H1 (cell line): ENCODE measurements around the gene SLC36A2. TPM values are rescaled to one million over a fixed set of nuclear protein-coding genes. Genes with fewer than 3 reads are reported as not detected.
A peak's percentile ranks its signal among the peaks of the same experiment; 100 is the strongest.

ENCODE experiments used
- CTCF ChIA-PET: fragments of 300-600 bp; sonication (Branson Sonifier 250); formaldehyde crosslinking; loops from one replicate; lab custom pipeline; 2021; ENCODE audit not compliant: partially characterized antibody; lab: Charles Lee
- POLR2A ChIA-PET: fragments of 300-600 bp; sonication (Branson Sonifier 250); formaldehyde crosslinking; loops from one replicate; lab custom pipeline; 2021; ENCODE audit warnings: inconsistent platforms; ENCODE audit not compliant: partially characterized antibody; lab: Charles Lee
- DNase-seq, 2 experiments: peaks; one replicate each; pipeline versions ENCODE4 v3.0.0 to v3.0.0-alpha.2; 2010 to 2022; ENCODE audit warnings: low spot score in 2 of 2, low read depth in 1 of 2, mixed read lengths in 1 of 2
- FAIRE-seq: peaks from 2 replicates; lab custom pipeline; 2011; peaks lifted over from hg19 to GRCh38; lab: Jason Lieb, UNC
- H2AFZ ChIP-seq: 2 replicates; pipeline ENCODE4 v1.8.1; 2012; ENCODE audit warnings: low read length, inconsistent platforms
- H2AK5ac ChIP-seq: 2 replicates; pipeline ENCODE4 v1.6.1; 2013; ENCODE audit warnings: low read depth, low read length
- H2BK120ac ChIP-seq: replicated peaks from 2 replicates; pipeline ENCODE3; 2013; ENCODE audit warnings: low read depth, low read length, inconsistent platforms
- H2BK12ac ChIP-seq: 2 replicates; pipeline ENCODE4 v1.6.1; 2013; ENCODE audit warnings: low read depth, low read length
- H2BK15ac ChIP-seq: 2 replicates; pipeline ENCODE4 v1.6.1; 2013; ENCODE audit warnings: low read length
- H2BK20ac ChIP-seq: 2 replicates; pipeline ENCODE4 v1.6.1; 2013; ENCODE audit warnings: low read length
- H2BK5ac ChIP-seq: 2 replicates; pipeline ENCODE4 v1.6.1; 2013; ENCODE audit warnings: low read depth, low read length
- H3K14ac ChIP-seq: 2 replicates; pipeline ENCODE4 v1.6.1; 2013; ENCODE audit warnings: inconsistent platforms; ENCODE audit not compliant: insufficient read length
- H3K18ac ChIP-seq: 2 replicates; pipeline ENCODE4 v1.6.1; 2013; ENCODE audit warnings: low read length; ENCODE audit errors: extremely low read depth
- H3K23ac ChIP-seq: 2 replicates; pipeline ENCODE4 v1.6.1; 2013; ENCODE audit warnings: inconsistent platforms; ENCODE audit not compliant: insufficient read length
- H3K23me2 ChIP-seq: 2 replicates; pipeline ENCODE4 v1.6.1; 2013; ENCODE audit warnings: low read depth, low read length
- H3K27ac ChIP-seq: 2 replicates; pipeline ENCODE4 v1.6.1; 2011; ENCODE audit warnings: low read depth, low read length, inconsistent platforms
- H3K27me3 ChIP-seq, 4 experiments: replicated peaks in 1 of 4; 1 replicate in 1 of 4; 2 replicates in 3 of 4; pipeline versions ENCODE4 v1.6.1 to v1.8.1; 2011 to 2013; ENCODE audit warnings: low read length in 3 of 4, mild to moderate bottlenecking in 3 of 4, inconsistent platforms in 2 of 4, mixed read lengths in 2 of 4, moderate library complexity in 1 of 4; ENCODE audit not compliant: control insufficient read depth in 3 of 4, insufficient read depth in 3 of 4; ENCODE audit errors: extremely low read depth in 1 of 4
- H3K36me3 ChIP-seq, 4 experiments: 2 replicates each; pipeline versions ENCODE4 v1.6.1 to v1.8.1; 2011 to 2013; ENCODE audit warnings: mild to moderate bottlenecking in 4 of 4, low read length in 3 of 4, moderate library complexity in 2 of 4, control low read depth in 1 of 4, inconsistent platforms in 1 of 4; ENCODE audit not compliant: insufficient read depth in 4 of 4, control insufficient read depth in 2 of 4
- H3K4ac ChIP-seq: replicated peaks from 2 replicates; pipeline ENCODE3; 2013; ENCODE audit warnings: low read length, low read depth, mixed read lengths, inconsistent platforms; ENCODE audit not compliant: insufficient read length
- H3K4me1 ChIP-seq, 4 experiments: replicated peaks in 1 of 4; 1 replicate in 1 of 4; 2 replicates in 3 of 4; pipeline versions ENCODE4 v1.6.1 to v1.8.1; 2011 to 2013; ENCODE audit warnings: low read length in 3 of 4, inconsistent platforms in 2 of 4, mixed read lengths in 1 of 4; ENCODE audit not compliant: insufficient read depth in 4 of 4, control insufficient read depth in 3 of 4
- H3K4me2 ChIP-seq, 2 experiments: 2 replicates each; pipeline versions ENCODE4 v1.6.1 to v1.8.1; 2011 to 2013; ENCODE audit warnings: low read depth in 2 of 2, low read length in 2 of 2, control low read depth in 1 of 2, inconsistent platforms in 1 of 2, mild to moderate bottlenecking in 1 of 2; ENCODE audit not compliant: insufficient read depth in 1 of 2
- H3K4me3 ChIP-seq, 4 experiments: fragments of 200-600, 300-600 bp in 1 of 4; sonication (generic), shearing (Covaris generic), sonication (Bioruptor Twin) in 1 of 4; 2 replicates each; pipeline versions ENCODE4 v1.5.1 to v1.8.1; 2011 to 2016; ENCODE audit warnings: low read length in 4 of 4, low read depth in 3 of 4, control low read depth in 2 of 4, inconsistent platforms in 2 of 4, mild to moderate bottlenecking in 2 of 4, mixed read lengths in 1 of 4, moderate library complexity in 1 of 4; ENCODE audit not compliant: insufficient read depth in 2 of 4; ENCODE audit errors: extremely low read depth in 1 of 4
- H3K56ac ChIP-seq: replicated peaks from 2 replicates; pipeline ENCODE3; 2013; ENCODE audit warnings: low read depth, mild to moderate bottlenecking, mixed read lengths, low read length, inconsistent platforms; ENCODE audit not compliant: insufficient read length
- H3K79me1 ChIP-seq: 2 replicates; pipeline ENCODE4 v1.6.1; 2013; ENCODE audit warnings: low read depth, low read length, control low read depth
- H3K79me2 ChIP-seq, 2 experiments: 2 replicates each; pipeline versions ENCODE4 v1.6.1 to v1.8.1; 2012 to 2013; ENCODE audit warnings: low read length in 2 of 2, mild to moderate bottlenecking in 2 of 2, inconsistent platforms in 1 of 2; ENCODE audit not compliant: insufficient read depth in 2 of 2, control insufficient read depth in 1 of 2
- H3K9ac ChIP-seq, 4 experiments: replicated peaks in 1 of 4; 1 replicate in 1 of 4; 2 replicates in 3 of 4; pipeline versions ENCODE4 v1.6.1 to v1.8.1; 2011 to 2013; ENCODE audit warnings: low read depth in 3 of 4, low read length in 3 of 4, control low read depth in 2 of 4, mild to moderate bottlenecking in 2 of 4, moderate library complexity in 2 of 4, inconsistent platforms in 1 of 4; ENCODE audit errors: extremely low read depth in 1 of 4
- H3K9me3 ChIP-seq, 2 experiments: 2 replicates each; pipeline versions ENCODE4 v1.6.1 to v1.8.1; 2012 to 2013; ENCODE audit warnings: mild to moderate bottlenecking in 2 of 2, moderate library complexity in 2 of 2, control low read depth in 1 of 2, inconsistent platforms in 1 of 2, low read depth in 1 of 2, low read length in 1 of 2, mixed read lengths in 1 of 2; ENCODE audit not compliant: insufficient read depth in 2 of 2
- H4K20me1 ChIP-seq, 2 experiments: replicated peaks in 1 of 2; 2 replicates each; pipeline versions ENCODE3 to v1.8.1; 2011 to 2013; ENCODE audit warnings: inconsistent platforms in 2 of 2, low read length in 2 of 2, mild to moderate bottlenecking in 1 of 2; ENCODE audit not compliant: insufficient read depth in 2 of 2, control insufficient read depth in 1 of 2
- H4K5ac ChIP-seq: 2 replicates; pipeline ENCODE4 v1.6.1; 2013; ENCODE audit warnings: low read length, low read depth, mixed read lengths, inconsistent platforms; ENCODE audit not compliant: insufficient read length
- H4K8ac ChIP-seq: 2 replicates; pipeline ENCODE4 v1.8.0; 2013; ENCODE audit warnings: mild to moderate bottlenecking, moderate library complexity, low read length, inconsistent platforms; ENCODE audit not compliant: insufficient read depth; ENCODE audit errors: extremely low read depth
- H4K91ac ChIP-seq: replicated peaks from 2 replicates; pipeline ENCODE3; 2013; ENCODE audit warnings: low read length, mixed read lengths, inconsistent platforms; ENCODE audit not compliant: insufficient read length
- CREB1 ChIP-seq: IDR thresholded peaks from 2 replicates; pipeline ENCODE4 v1.6.1; 2012; ENCODE audit warnings: inconsistent platforms
- CTCF ChIP-seq, 3 experiments: IDR thresholded peaks; 1 replicate in 2 of 3; 2 replicates in 1 of 3; pipeline versions ENCODE4 v1.5.1 to v1.6.1; 2011; ENCODE audit warnings: low read length in 3 of 3, mild to moderate bottlenecking in 3 of 3, inconsistent platforms in 2 of 3, low read depth in 1 of 3, moderate library complexity in 1 of 3; ENCODE audit not compliant: insufficient read depth in 1 of 3; ENCODE audit errors: control extremely low read depth in 1 of 3
- JUND ChIP-seq: IDR thresholded peaks from 2 replicates; pipeline ENCODE4 v1.6.1; 2011; ENCODE audit warnings: mild to moderate bottlenecking, improper control_type of control experiment, low read length
- RAD21 ChIP-seq, 2 experiments: IDR thresholded peaks in 1 of 2; conservative IDR thresholded peaks in 1 of 2; 2 replicates each; pipeline ENCODE4 v1.6.1; 2011; ENCODE audit warnings: low read depth in 2 of 2, low read length in 2 of 2, improper control_type of control experiment in 1 of 2, inconsistent platforms in 1 of 2, mild to moderate bottlenecking in 1 of 2, moderate library complexity in 1 of 2
- TEAD4 ChIP-seq: IDR thresholded peaks from 2 replicates; pipeline ENCODE4 v1.6.1; 2012; ENCODE audit warnings: low read depth, low read length, inconsistent platforms, mixed read lengths
- WGBS, 2 experiments: shearing (Covaris generic) in 1 of 2; methylation state at CpG; one replicate each; pipeline versions ENCODE4 v1.1.6 to v1.1.7; 2013 to 2015; ENCODE audit warnings: low lambda C conversion rate in 2 of 2, mixed read lengths in 2 of 2, inconsistent platforms in 1 of 2, low coverage in 1 of 2, missing lambda C conversion rate in 1 of 2; ENCODE audit not compliant: insufficient replicate concordance in 2 of 2, insufficient coverage in 1 of 2, insufficient read length in 1 of 2; ENCODE audit errors: extremely low coverage in 1 of 2, missing lambda C conversion rate in 1 of 2; 5-methylcytosine and 5-hydroxymethylcytosine counted together
- polyA plus RNA-seq, 7 experiments: library from polyadenylated mRNA; depleted of rRNA in 3 of 7; stranded (reverse) in 5 of 7; unstranded in 2 of 7; fragments of >200 nt in 5 of 7; fragments of 200-250 nt in 2 of 7; gene quantifications; 1 replicate in 5 of 7; 2 replicates in 1 of 7; 4 replicates in 1 of 7; pipeline versions ENCODE4 v1.2.1 to v1.2.3, GENCODE V29; 2011 to 2013; ENCODE audit warnings: missing spikeins in 2 of 7, mixed read lengths in 2 of 7
- total RNA-seq: library from RNA; stranded (reverse); fragmentation: NEBNext Ultra II Directional; extraction: Animal tissue kit (Norgen Biotek cat#: 25700); gene quantifications from 2 replicates; pipeline ENCODE4 v1.2.1, GENCODE V29; 2021

SLC36A2 gene
- total and polyA plus RNA-seq, 2 of the 8 experiments (the other 6 are each of a cell fraction or from before 2014, with no cell fraction given) = 0.30 TPM; not detected in 1

- POLR2A ChIA-PET = no interaction called here
- WGBS, 2 experiments = 58% methylated on average over 8 of the region's 8 CpGs; no CpG with 5 or more reads in 1 of the 2 experiments
- no peak overlapping the region for H3K23ac ChIP-seq
Measured at GRCh38 chr5:151315998-151316597, 31.3 kb downstream of the SLC36A2 start.

More at GRCh38 chr5:151315998-151316597, 31.3 kb downstream of the SLC36A2 start:
- FAIRE-seq = peak; percentile 78
- Histone ChIP-seq H4K5ac (no peak overlapping the region), H2AK5ac (no peak overlapping the region), H4K91ac (no peak overlapping the region), H3K23me2 (no peaks in the 10 kb centered on the region), H3K9ac (no peak overlapping the region), H3K9me3 (no peaks in the 10 kb centered on the region), H2BK12ac (no peak overlapping the region), H4K20me1 (no peaks in the 10 kb centered on the region), H3K14ac (no peak overlapping the region), H4K8ac (no peak overlapping the region), H3K79me2 (no peaks in the 10 kb centered on the region), H3K4me1 (peaks cover 0 to 2% (median 0%) of the 10 kb centered on the region in 4 experiments; a peak in 2 of 7 replicates), H3K27ac (no peak overlapping the region), H2BK5ac (no peak overlapping the region), H3K4me2 (no peak overlapping the region), H3K4me3 (no peak overlapping the region), H3K56ac (no peak overlapping the region), H3K27me3 (no peaks in the 10 kb centered on the region)
- TF ChIP-seq JUND (no peak), TEAD4 (peak; percentile 51; the same call in 1 of the 2 replicates), CREB1 (peak; percentile 33; the same call in 1 of the 2 replicates), CTCF (IDR thresholded peaks at IDR 0.05; ENCODE audit: control extremely low read depth in 1 of 3, insufficient read depth in 1 of 3, low read depth in 1 of 3, low read length in 3 of 3) (peak; percentile 81 to 90 (median 89)), RAD21 (IDR thresholded peaks at IDR 0.05 in 1 of 2, conservative IDR thresholded peaks at IDR 0.05 in 1 of 2; ENCODE audit: low read depth in 2 of 2, low read length in 2 of 2) (peak; percentile 74 to 87)
- TF ChIP-seq, all 59 proteins: peak for 4
- H2BK20ac ChIP-seq = no peak overlapping the region
- no peak overlapping the region for H3K18ac ChIP-seq
- DNase-seq = peak in 1 of 2 experiments; percentile 85
- no peak overlapping the region for H3K4ac ChIP-seq
- CTCF ChIA-PET = interaction anchor here (0.7 to 4.8 kb wide), 43 partner anchors 8 to 426 kb away, joined by 3 to 45 read pairs (median 4); partner anchors contain the start of genes CCDC69, GM2A and SLC36A3
- H2BK15ac ChIP-seq = no peak overlapping the region
- H2AFZ ChIP-seq = no peak overlapping the region
- no peaks in the 10 kb centered on the region for H3K79me1 ChIP-seq
- H3K36me3 ChIP-seq = no peaks in the 10 kb centered on the region
- H2BK120ac ChIP-seq = no peak overlapping the region
